ENCODE results near the gene GLI3. TPM values are rescaled to one million over a fixed set of nuclear protein-coding genes. Genes with fewer than 3 reads are reported as not detected.

GLI3 gene
- total RNA-seq, 1 experiment from 2014 or later, result 45.0 TPM

GRCh38 chr7:42247301-42247700, 10.3 kb upstream of the GLI3 start:
- no peak overlapping the region for H4K8ac ChIP-seq (replicated peaks; ENCODE audit: insufficient read length, low read depth, low read length)
- H2BK20ac ChIP-seq (ENCODE audit: low read depth, low read length, poor library complexity, severe bottlenecking), result no peak overlapping the region
- no peaks in the 10 kb centered on the region for H3K79me1 ChIP-seq (ENCODE audit: insufficient read depth, low read depth, low read length, poor library complexity, severe bottlenecking)
- no peak overlapping the region for H3K4me2 ChIP-seq (ENCODE audit: insufficient read depth, insufficient read length, low read length)
- no peak overlapping the region for H2BK15ac ChIP-seq (ENCODE audit: low read depth, low read length)
- no peak overlapping the region for H3K9ac ChIP-seq (ENCODE audit: extremely low read depth, insufficient read length, low read length)
- WGBS (ENCODE audit: extremely low coverage, insufficient read length, low lambda C conversion rate), result no CpG with 5 or more reads among the region's 5 CpGs
- no peak overlapping the region for H3K23ac ChIP-seq (ENCODE audit: insufficient read length, low read depth, low read length)
- no peak overlapping the region for H2AK5ac ChIP-seq (ENCODE audit: insufficient read length, low read length)
- no peak overlapping the region for H2BK120ac ChIP-seq (ENCODE audit: low read depth, low read length, poor library complexity, severe bottlenecking)
- no peak overlapping the region for H3K27ac Mint-ChIP-seq
- H3K4me1 ChIP-seq (ENCODE audit: insufficient read depth, low read length), result no peaks in the 10 kb centered on the region
- H3K36me3 Mint-ChIP-seq (ENCODE audit: insufficient read depth in 1 of 3, low read depth in 3 of 3), result peaks cover 0 to 16% (median 0%) of the 10 kb centered on the region in 3 experiments; a peak in 4 of 7 replicates
- TF ChIP-seq CTCF (conservative IDR thresholded peaks at IDR 0.05), result no peak
- H3K23me2 ChIP-seq (ENCODE audit: insufficient read length, low read depth, low read length, poor library complexity, severe bottlenecking), result no peaks in the 10 kb centered on the region
- no peak overlapping the region for H3K4me3 Mint-ChIP-seq
- peaks cover 12 to 17% of the 10 kb centered on the region in 2 experiments; a peak in 4 of 5 replicates for H3K9me3 Mint-ChIP-seq
- H3K27ac ChIP-seq (ENCODE audit: insufficient read length, low read depth, low read length), result no peak overlapping the region
- no peaks in the 10 kb centered on the region for H3K9me3 ChIP-seq (ENCODE audit: control insufficient read depth, low read depth, low read length)
- no peaks in the 10 kb centered on the region for H3K27me3 ChIP-seq (ENCODE audit: insufficient read depth, low read length)
- H2AFZ ChIP-seq (ENCODE audit: low read length), result no peak overlapping the region
- H4K5ac ChIP-seq (ENCODE audit: insufficient read length, low read depth, low read length), result no peak overlapping the region
- no peak overlapping the region for H3K14ac ChIP-seq (ENCODE audit: insufficient read depth, low read length)
- no peak overlapping the region for H3T11ph ChIP-seq (ENCODE audit: low read length)
- H3K27me3 Mint-ChIP-seq (ENCODE audit: low read depth), result peaks cover 4% of the 10 kb centered on the region
- H2BK12ac ChIP-seq (ENCODE audit: insufficient read length, low read depth, low read length), result no peak overlapping the region
- H4K20me1 ChIP-seq (ENCODE audit: control insufficient read depth, insufficient read depth, insufficient read length), result no peaks in the 10 kb centered on the region
- no peak overlapping the region for H4K91ac ChIP-seq (ENCODE audit: insufficient read length, low read depth, low read length)
- H3K18ac ChIP-seq (ENCODE audit: insufficient read length, low read depth, low read length), result no peak overlapping the region
- no peak overlapping the region for H3K4ac ChIP-seq (ENCODE audit: low read depth, low read length)
- no peaks in the 10 kb centered on the region for H3K79me2 ChIP-seq (ENCODE audit: insufficient read depth, low read length)
- H3K4me1 Mint-ChIP-seq, result no peaks in the 10 kb centered on the region
- no peak for DNase-seq
- no peak overlapping the region for H3K56ac ChIP-seq (ENCODE audit: insufficient read length, low read depth, low read length)
- no peak overlapping the region for H2BK5ac ChIP-seq (ENCODE audit: insufficient read length, low read length)
